Left renal cortex interstitium (tissue), 4 donors: Measurements from ENCODE around the gene TBXAS1. TPM values are rescaled to one million over a fixed set of nuclear protein-coding genes. Genes with fewer than 3 reads are reported as not detected.

Experiments
- DNase-seq, 4 donors: peaks; one replicate each; pipeline ENCODE4 v3.0.0-alpha.2; 2013; ENCODE audit warnings: low read depth in 4 of 4, low spot score in 2 of 4, missing footprints in 1 of 4
- polyA plus RNA-seq, 4 donors: library from polyadenylated mRNA; unstranded; fragments of 120-200 nt; gene quantifications; one replicate each; pipeline ENCODE4 v1.2.1, GENCODE V29; 2013; ENCODE audit not compliant: insufficient read length in 4 of 4

The TBXAS1 gene
- polyA plus RNA-seq, 4 donors = 21.8 to 34.2 (median 26.3) TPM

GRCh38 chr7:140036224-140036962 lies 207.3 kb downstream of the TBXAS1 start:
- DNase-seq = no peak

- no peak for DNase-seq
Observed at GRCh38 chr7:140039066-140039465, 210.0 kb downstream of the TBXAS1 start.

GRCh38 chr7:140039896-140040295 lies 210.8 kb downstream of the TBXAS1 start:
- DNase-seq = no peak

GRCh38 chr7:140041659-140042385 lies 212.8 kb downstream of the TBXAS1 start:
- no peak for DNase-seq

GRCh38 chr7:140042386-140042670 lies 213.3 kb downstream of the TBXAS1 start:
- no peak for DNase-seq

GRCh38 chr7:140044251-140044650 lies 215.2 kb downstream of the TBXAS1 start:
- no peak for DNase-seq

- DNase-seq = no peak
Observed at GRCh38 chr7:140045697-140046096, 216.6 kb downstream of the TBXAS1 start.

- no peak for DNase-seq
Observed at GRCh38 chr7:140047197-140047596, 218.1 kb downstream of the TBXAS1 start.

GRCh38 chr7:140048138-140048537 lies 219.1 kb downstream of the TBXAS1 start:
- DNase-seq = no peak

GRCh38 chr7:140048989-140049338 lies 219.9 kb downstream of the TBXAS1 start:
- DNase-seq = no peak

GRCh38 chr7:140049339-140050024 lies 220.4 kb downstream of the TBXAS1 start:
- DNase-seq = no peak

GRCh38 chr7:140050100-140050499 lies 221.0 kb downstream of the TBXAS1 start:
- no peak for DNase-seq

- no peak for DNase-seq
Observed at GRCh38 chr7:140051820-140052219, 222.8 kb downstream of the TBXAS1 start.

GRCh38 chr7:140053812-140054539 lies 224.9 kb downstream of the TBXAS1 start:
- no peak for DNase-seq

- DNase-seq = no peak
Observed at GRCh38 chr7:140054751-140055150, 225.7 kb downstream of the TBXAS1 start.

- no peak for DNase-seq
Observed at GRCh38 chr7:140055833-140056232, 226.8 kb downstream of the TBXAS1 start.

GRCh38 chr7:140056431-140057142 lies 227.5 kb downstream of the TBXAS1 start:
- no peak for DNase-seq

- no peak for DNase-seq
Observed at GRCh38 chr7:140057143-140057535, 228.1 kb downstream of the TBXAS1 start.

GRCh38 chr7:140058517-140058916 lies 229.5 kb downstream of the TBXAS1 start:
- DNase-seq = no peak
